ENCODE measurements around the gene GGA2.

The GGA2 gene

GRCh38 chr16:23491490-23492391, 18.6 kb downstream of the GGA2 start:
- H3K9me2 ChIP-seq (replicated peaks; ENCODE audit: low read depth, low read length), result no peaks in the 10 kb centered on the region
- H3K27me3 ChIP-seq (ENCODE audit: insufficient read depth, low read length, poor library complexity, severe bottlenecking), result no peaks in the 10 kb centered on the region
- no peak overlapping the region for H3K4me2 ChIP-seq (ENCODE audit: low read depth, low read length, poor library complexity, severe bottlenecking)
- H3F3A ChIP-seq (ENCODE audit: low read depth), result no peaks in the 10 kb centered on the region
- no peaks in the 10 kb centered on the region for H3K36me3 ChIP-seq (ENCODE audit: insufficient read depth, low read length)
- H3K9ac ChIP-seq (ENCODE audit: low read depth, low read length, poor library complexity, severe bottlenecking), result no peak overlapping the region
- no peaks in the 10 kb centered on the region for H3K9me3 ChIP-seq (ENCODE audit: insufficient read depth, low read depth, low read length)
- H3K79me2 ChIP-seq (ENCODE audit: insufficient read depth, low read length), result no peaks in the 10 kb centered on the region
- no peak overlapping the region for H3K4me3 ChIP-seq (ENCODE audit: low read length, poor library complexity, severe bottlenecking)
- TF ChIP-seq EZH2phosphoT487 (IDR thresholded peaks at IDR 0.05; ENCODE audit: borderline replicate concordance) (no peak), CTCF (conservative IDR thresholded peaks at IDR 0.05; ENCODE audit: low read length) (no peak)
- no peaks in the 10 kb centered on the region for H4K20me1 ChIP-seq (ENCODE audit: insufficient read depth, low read length, poor library complexity, severe bottlenecking)
- no peak overlapping the region for H2AFZ ChIP-seq (ENCODE audit: low read length)
- no peaks in the 10 kb centered on the region for H3K4me1 ChIP-seq (ENCODE audit: insufficient read depth, low read length, poor library complexity, severe bottlenecking)

- H4K20me1 ChIP-seq (ENCODE audit: insufficient read depth, low read length, poor library complexity, severe bottlenecking), result no peaks in the 10 kb centered on the region
These were observed 23.8 kb downstream of the GGA2 start for GRCh38 chr16:23486480-23486879.

GRCh38 chr16:23485841-23486240, 24.5 kb downstream of the GGA2 start:
- Histone ChIP-seq H2AFZ (ENCODE audit: low read length) (no peak overlapping the region), H3K27me3 (ENCODE audit: insufficient read depth, low read length, poor library complexity, severe bottlenecking) (no peaks in the 10 kb centered on the region), H3F3A (ENCODE audit: low read depth) (no peaks in the 10 kb centered on the region), H4K20me1 (ENCODE audit: insufficient read depth, low read length, poor library complexity, severe bottlenecking) (no peaks in the 10 kb centered on the region), H3K4me1 (ENCODE audit: insufficient read depth, low read length, poor library complexity, severe bottlenecking) (peaks cover 5% of the 10 kb centered on the region), H3K36me3 (ENCODE audit: insufficient read depth, low read length) (no peaks in the 10 kb centered on the region), H3K79me2 (ENCODE audit: insufficient read depth, low read length) (no peaks in the 10 kb centered on the region), H3K4me2 (ENCODE audit: low read depth, low read length, poor library complexity, severe bottlenecking) (no peak overlapping the region), H3K4me3 (ENCODE audit: low read length, poor library complexity, severe bottlenecking) (no peak overlapping the region), H3K9me2 (replicated peaks; ENCODE audit: low read depth, low read length) (no peaks in the 10 kb centered on the region), H3K9ac (ENCODE audit: low read depth, low read length, poor library complexity, severe bottlenecking) (no peak overlapping the region), H3K9me3 (ENCODE audit: insufficient read depth, low read depth, low read length) (no peaks in the 10 kb centered on the region)
- no peak for TF ChIP-seq CTCF (conservative IDR thresholded peaks at IDR 0.05; ENCODE audit: low read length)
- TF ChIP-seq EZH2phosphoT487 (IDR thresholded peaks at IDR 0.05; ENCODE audit: borderline replicate concordance), result no peak

More at GRCh38 chr16:23486480-23486879, 23.8 kb downstream of the GGA2 start:
- Histone ChIP-seq H2AFZ (ENCODE audit: low read length) (no peak overlapping the region), H3K27me3 (ENCODE audit: insufficient read depth, low read length, poor library complexity, severe bottlenecking) (no peaks in the 10 kb centered on the region), H3K4me3 (ENCODE audit: low read length, poor library complexity, severe bottlenecking) (no peak overlapping the region), H3K79me2 (ENCODE audit: insufficient read depth, low read length) (no peaks in the 10 kb centered on the region), H3F3A (ENCODE audit: low read depth) (no peaks in the 10 kb centered on the region), H3K36me3 (ENCODE audit: insufficient read depth, low read length) (no peaks in the 10 kb centered on the region), H3K4me2 (ENCODE audit: low read depth, low read length, poor library complexity, severe bottlenecking) (peak overlapping the region; percentile 4), H3K9ac (ENCODE audit: low read depth, low read length, poor library complexity, severe bottlenecking) (no peak overlapping the region), H3K9me3 (ENCODE audit: insufficient read depth, low read depth, low read length) (no peaks in the 10 kb centered on the region), H3K4me1 (ENCODE audit: insufficient read depth, low read length, poor library complexity, severe bottlenecking) (peaks cover 5% of the 10 kb centered on the region), H3K9me2 (replicated peaks; ENCODE audit: low read depth, low read length) (no peaks in the 10 kb centered on the region)
- TF ChIP-seq EZH2phosphoT487 (IDR thresholded peaks at IDR 0.05; ENCODE audit: borderline replicate concordance) (no peak), CTCF (conservative IDR thresholded peaks at IDR 0.05; ENCODE audit: low read length) (no peak)

Measured in Loucy (cell line).